ENCODE measurements around the gene FYB2.

DNA sequence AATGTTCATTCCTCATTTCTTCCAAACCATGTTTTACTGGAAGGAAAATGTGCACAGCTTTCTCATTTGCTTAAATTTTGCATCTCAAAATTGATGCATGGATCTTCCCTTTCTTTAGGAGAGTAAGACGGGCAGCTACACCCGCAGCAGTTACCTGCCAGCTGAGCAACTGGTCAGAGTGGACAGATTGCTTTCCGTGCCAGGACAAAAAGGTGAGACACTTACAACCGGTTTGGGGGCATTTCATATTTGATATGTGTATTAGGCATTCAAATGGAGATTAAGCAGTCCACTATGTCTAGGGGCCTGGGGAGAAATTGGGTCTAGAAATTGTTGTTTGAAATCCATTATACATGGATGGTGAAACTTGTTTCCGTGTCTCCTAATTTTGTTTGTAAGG, 48.3 kb upstream of the FYB2 start:
- TF ChIP-seq, protein P1, sequence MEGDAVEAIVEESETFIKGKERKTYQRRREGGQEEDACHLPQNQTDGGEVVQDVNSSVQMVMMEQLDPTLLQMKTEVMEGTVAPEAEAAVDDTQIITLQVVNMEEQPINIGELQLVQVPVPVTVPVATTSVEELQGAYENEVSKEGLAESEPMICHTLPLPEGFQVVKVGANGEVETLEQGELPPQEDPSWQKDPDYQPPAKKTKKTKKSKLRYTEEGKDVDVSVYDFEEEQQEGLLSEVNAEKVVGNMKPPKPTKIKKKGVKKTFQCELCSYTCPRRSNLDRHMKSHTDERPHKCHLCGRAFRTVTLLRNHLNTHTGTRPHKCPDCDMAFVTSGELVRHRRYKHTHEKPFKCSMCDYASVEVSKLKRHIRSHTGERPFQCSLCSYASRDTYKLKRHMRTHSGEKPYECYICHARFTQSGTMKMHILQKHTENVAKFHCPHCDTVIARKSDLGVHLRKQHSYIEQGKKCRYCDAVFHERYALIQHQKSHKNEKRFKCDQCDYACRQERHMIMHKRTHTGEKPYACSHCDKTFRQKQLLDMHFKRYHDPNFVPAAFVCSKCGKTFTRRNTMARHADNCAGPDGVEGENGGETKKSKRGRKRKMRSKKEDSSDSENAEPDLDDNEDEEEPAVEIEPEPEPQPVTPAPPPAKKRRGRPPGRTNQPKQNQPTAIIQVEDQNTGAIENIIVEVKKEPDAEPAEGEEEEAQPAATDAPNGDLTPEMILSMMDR (conservative IDR thresholded peaks at IDR 0.05; ENCODE audit: low read depth, low read length), result no peak
- no peak for TF ChIP-seq EZH2 (IDR thresholded peaks at IDR 0.05; ENCODE audit: borderline replicate concordance, low read depth, low read length, poor library complexity, severe bottlenecking)
